Cortex of kidney (tissue), 1 donor: ENCODE measurements around the gene TMEM254.
"Not testable (repeated sequence)": the region's sequence is repeated elsewhere in the genome, so short reads cannot be mapped to it uniquely, and the experiment has no call there.

Experiments used
- DNase-seq: peaks from one replicate; lab custom pipeline; 2025; lab: John Stamatoyannopoulos, UW

The TMEM254 gene, protein sequence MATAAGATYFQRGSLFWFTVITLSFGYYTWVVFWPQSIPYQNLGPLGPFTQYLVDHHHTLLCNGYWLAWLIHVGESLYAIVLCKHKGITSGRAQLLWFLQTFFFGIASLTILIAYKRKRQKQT

DNA sequence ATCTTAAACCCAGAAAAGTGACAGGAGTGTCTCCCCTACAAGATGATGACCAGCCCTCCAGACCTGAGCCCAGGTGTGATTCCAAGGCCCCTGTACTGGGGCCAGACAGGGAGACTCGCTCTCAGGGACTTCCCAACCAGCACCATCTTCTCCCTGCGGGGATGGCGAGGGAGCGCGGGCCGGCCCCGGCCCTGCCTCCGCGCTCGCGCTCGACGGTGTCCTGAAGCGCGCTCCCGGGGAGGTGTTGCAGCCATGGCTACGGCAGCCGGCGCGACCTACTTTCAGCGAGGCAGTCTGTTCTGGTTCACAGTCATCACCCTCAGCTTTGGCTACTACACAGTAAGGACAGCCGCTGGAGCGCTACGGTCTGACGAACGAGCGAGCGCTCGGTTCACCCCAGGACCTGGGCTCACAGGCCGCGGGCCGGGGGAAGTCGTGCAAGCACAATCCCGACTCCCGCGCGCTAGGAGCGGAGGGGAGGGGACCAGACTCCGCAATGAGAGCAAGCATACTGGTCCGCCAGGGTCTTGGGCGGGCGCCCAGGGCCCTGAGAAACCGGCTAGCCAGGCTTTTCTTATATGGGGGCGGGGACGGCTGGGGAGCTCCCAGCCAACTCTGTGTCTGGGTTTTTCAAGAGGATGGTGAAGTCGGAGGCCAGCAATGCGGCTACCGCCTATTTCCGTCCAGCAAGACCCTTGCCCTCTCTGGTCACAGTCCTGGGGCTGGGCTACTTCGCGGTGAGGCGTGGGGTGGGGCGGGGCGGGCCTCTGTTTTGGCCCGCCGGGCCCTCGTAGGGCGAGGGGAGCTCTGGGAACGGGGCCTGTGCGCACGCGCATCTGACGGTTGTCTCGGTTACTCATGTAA lies at the start of gene TMEM254:
TSS of gene TMEM254 (plus strand) at position 218 of the 864 bp plus-strand sequence. CDS start at position 253, 35 bp downstream.
- DNase-seq, result peak; percentile 58

DNA sequence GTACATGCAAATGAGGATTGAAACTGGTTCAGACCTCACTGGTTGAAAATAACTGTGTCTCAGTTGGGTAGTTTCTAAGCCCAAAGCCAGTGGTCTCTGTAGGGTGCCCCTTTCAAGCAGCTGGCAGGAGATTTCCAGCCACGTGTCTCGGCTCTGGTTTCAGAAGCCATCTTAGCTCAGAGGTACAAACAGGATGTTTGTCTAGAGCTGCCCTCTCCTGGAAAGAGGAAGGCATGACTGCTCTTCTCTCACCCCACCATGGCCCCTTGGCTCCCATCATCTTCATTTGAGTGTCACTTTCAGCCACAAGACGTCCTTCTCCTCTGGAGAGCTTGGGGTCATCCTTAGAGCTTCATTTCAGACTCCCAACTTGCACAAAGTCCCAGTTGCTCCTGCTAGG lies 49.3 kb upstream of the TMEM254 start:
- not testable (repeated sequence) for DNase-seq

DNA sequence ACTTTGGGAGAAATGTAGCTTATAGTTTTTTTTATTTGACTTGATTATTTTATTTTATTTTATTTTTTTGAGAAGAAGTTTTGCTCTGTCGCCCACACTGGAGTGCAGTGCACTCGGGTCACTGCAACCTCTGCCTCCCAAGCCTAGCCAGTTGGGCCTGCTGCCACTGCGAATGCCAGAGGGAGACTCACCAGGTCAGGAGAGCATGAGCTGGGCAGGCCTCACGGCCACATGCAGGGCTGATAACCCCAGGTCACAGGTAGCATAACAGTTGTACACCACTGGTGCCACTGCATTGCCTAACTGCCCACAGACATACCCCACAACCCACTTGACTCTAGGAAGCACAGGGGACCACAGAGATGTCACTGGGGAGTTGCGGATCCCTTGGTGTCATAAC lies 48.6 kb upstream of the TMEM254 start:
- DNase-seq, result not testable (repeated sequence)

DNA sequence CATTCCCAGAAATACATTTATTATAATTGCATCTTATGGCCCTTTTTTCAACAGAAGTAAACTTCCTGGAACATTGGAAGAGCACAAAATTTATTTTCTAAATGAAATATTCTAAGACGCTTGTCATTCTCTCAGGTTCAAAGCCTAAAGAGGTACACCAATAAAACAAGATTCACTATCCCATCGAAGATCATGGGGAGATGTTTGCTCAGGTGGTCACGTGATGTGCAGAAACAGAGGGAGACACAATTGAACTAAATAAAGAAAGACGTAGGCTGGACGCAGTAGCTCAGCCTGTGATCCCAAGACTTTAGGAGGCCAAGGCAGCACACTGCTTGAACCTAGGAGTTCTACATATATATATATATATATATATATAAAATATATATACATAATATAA lies 46.0 kb upstream of the TMEM254 start:
- no peak for DNase-seq

DNA sequence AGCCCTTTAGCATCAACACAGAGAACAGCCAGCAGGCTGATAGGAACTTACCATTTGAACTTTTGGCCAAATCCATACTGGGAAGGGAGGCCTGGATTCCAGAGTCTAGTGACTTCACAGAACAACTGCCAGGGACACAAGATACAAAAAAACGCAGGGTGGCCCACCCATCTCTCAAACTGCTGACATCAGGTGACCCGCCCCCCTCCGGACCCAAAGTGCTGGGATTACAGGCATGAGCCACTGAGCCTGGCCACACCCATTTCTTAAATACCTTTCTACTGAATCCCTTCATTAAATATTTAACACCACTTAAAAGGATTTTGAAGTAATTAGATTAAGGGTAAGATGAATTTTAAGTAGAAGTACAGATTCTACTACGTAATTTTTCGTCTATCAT lies 43.7 kb upstream of the TMEM254 start:
- DNase-seq, result not testable (repeated sequence)

DNA sequence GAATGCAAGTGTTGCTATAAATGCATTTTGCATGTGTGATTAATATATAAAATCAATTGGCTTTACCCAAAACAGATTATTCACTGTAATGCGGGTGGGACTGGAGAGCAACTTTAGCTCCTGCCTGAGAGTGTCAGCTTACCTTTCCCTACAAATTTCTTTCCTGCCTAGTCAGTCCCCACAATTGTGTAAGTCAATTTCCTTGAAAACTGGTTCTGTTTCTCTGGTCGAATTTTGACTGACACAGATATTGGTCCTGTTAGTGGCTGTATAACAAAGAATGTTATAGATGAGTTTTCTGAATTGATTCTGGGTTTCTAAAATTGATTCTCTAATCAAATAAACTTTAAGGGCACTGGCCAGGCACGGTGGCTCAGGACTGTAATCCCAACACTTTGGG lies 43.0 kb upstream of the TMEM254 start:
- not testable (repeated sequence) for DNase-seq

DNA sequence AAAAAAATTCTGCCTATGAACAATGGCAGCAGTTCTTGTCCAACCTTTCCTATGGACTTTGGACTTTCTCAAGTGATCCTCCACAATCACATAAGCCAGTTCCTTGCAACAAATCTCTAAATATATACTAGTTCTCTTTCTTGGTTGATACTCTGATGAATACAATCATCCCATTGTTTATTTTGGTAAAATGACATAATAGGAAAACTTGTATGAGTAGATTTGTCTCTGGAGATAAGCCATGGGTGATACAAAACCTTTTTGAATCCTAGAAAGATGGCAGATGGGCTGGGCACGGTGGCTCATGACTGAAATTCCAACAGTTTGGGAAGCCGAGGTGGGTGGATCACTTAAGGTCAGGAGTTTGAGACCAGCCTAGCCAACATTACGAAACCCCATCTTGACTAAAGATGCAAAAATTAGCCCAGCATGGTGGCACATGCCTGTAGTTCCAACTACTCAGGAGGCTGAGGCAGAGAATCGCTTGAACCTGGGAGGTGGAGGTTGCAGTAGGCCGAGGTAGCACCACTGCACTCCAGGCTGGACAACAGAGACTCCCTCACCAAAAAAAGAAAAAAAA lies 41.5 kb upstream of the TMEM254 start:
- not testable (repeated sequence) for DNase-seq

DNA sequence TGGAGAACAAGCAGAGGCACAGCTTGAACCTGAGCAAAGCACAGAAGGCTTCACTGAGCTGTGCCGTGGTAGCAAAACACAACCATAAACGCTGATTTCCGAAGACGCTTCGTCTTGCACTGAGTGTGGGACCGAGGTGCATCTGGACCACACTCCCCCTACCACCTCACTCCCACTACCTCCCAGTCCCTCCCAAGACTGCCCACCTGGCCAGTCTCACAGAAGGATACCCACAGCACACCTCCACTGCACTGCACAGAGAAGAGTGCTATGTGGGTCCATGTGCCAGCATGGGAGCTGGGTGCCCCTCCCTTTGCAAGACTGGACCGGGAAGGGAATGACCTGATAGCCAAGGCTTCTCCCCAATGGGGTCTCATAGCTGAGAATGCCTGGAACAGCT lies 40.2 kb upstream of the TMEM254 start:
- not testable (repeated sequence) for DNase-seq

DNA sequence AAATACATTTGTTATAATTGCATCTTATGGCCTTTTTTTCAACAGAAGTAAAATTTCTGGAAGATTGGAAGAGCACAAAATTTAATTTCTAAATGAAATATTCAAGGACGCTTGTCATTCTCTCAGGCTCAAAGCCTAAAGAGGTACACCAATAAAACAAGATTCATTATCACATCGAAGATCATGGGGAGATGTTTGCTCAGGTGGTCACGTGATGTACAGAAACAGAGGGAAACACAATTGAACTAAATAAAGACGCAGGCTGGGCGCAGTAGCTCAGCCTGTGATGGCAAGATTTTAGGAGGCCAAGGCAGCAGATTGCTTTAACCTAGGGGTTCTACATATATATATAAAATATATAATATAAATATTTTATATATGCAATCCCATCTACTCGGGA lies 37.3 kb upstream of the TMEM254 start:
- no peak for DNase-seq

DNA sequence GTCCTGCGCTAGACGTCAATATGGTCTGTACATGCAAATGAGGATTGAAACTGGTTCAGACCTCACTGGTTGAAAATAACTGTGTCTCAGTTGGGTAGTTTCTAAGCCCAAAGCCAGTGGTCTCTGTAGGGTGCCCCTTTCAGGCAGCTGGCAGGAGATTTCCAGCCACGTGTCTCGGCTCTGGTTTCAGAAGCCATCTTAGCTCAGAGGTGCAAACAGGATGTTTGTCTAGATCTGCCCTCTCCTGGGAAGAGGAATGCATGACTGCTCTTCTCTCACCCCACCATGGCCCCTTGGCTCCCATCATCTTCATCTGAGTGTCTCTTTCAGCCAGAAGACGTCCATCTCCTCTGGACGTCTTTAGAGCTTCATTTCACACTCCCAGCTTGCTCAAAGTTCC lies 33.5 kb upstream of the TMEM254 start:
- DNase-seq, result not testable (repeated sequence)

DNA sequence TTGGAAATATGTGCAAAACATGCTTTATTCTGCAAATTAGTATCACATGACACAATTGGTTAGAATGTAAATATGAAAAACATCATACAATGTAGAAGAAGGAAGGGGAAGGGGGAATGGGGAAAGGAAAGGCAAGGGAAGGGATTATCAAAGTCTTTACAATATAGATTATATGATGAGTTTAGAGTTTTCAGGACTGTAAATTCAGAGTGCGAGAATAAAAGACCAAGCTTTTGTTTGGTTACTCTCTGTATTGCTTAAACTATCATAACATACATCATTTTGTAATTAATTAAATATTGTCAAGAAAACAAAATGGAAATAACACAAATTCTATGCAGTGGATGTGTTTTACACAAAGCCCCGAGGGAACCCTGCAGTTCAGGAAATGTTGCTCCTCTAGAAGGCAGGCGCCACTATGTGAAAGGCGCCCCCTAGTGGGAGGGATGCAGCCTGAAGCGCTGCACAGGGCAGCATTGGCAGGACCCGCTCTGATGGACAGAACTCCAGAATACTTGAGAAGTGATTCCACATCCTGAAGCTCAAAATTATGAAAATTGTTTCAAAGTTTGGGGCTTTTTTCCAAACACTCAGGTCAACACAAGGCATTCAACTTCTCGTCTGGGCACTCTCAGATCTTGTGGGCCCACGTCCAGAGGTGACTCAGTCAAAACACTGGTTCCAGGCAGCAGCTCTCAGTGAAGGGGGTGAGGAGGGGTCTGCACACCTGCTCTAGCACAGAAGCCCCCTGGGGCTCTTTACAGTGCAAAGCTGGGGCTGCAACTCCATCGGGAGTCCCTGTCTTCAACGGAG lies 31.6 kb upstream of the TMEM254 start:
- DNase-seq, result no peak

DNA sequence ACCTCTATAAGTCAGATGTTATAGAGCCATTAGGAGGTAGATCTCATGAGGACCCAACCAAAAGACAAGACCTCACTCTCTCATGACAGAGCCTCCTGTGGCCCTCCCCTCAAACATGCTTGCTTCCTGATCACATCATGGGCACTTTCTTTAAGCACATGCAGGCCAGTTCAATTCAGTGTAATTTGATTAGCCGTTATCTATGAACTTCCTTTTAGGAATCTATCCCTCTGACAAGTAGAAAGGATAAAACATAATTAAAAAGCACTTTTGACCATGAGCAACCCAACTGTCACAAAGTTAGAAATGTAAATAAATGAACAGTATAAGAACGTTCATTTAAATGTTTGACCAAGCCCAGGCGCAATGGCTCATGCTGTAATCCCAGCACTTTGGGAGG lies 27.7 kb upstream of the TMEM254 start:
- DNase-seq, result no peak

DNA sequence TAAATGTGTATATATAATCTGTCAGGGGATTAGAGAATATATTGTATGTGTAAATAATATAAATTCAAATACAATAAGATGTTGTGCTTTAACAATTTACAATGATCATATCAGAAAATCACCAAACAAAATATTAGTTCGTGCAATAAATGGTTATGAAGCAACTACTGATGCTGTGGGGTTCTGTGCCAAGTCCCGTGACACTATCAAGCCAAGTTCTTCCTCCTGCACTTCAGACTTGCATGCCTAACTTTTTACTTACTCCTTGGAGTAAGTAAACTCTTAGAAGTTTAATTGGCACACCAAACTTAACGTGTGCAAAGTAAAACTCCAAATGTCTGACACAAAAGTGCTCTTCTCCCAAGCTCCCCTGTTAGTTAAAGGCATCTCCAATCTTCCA lies 26.5 kb upstream of the TMEM254 start:
- DNase-seq, result no peak

DNA sequence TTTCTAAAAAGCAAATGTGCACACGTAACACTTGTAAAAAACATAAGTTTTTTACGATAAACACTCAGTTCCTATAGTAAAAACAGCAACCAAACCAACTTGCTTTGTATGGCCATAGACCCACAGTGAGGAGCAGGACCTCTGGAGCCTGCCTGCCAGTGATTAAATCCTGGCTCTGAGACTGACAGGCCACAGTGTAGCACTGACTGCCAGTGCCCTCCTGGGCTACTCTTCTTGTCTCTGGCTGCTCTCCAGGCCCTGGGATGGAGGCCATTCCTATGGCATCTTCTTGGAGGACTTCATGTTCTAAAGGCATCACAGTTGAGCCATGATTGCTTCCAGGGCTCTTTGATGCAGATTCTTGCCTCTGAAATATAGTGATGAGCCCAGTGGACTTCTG lies 22.7 kb upstream of the TMEM254 start:
- no peak for DNase-seq

DNA sequence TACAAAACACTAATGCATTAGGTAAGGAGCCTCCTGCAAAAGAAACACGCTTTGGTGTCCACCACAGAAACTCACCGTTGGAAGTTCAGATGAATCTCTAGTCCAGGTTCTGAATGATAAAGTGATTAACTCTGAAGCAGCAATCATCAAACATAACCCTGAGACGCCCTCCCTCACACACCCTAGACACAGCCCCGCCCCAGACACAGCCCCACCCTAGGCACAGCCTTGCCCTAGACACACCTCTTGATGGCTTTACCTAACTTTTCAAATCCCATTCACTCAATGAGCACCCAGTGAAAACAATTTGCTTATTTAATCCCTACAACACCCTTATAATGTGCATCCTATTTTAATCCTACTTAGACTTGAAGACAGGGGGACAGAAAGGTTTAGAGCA lies 21.3 kb upstream of the TMEM254 start:
- DNase-seq, result no peak

DNA sequence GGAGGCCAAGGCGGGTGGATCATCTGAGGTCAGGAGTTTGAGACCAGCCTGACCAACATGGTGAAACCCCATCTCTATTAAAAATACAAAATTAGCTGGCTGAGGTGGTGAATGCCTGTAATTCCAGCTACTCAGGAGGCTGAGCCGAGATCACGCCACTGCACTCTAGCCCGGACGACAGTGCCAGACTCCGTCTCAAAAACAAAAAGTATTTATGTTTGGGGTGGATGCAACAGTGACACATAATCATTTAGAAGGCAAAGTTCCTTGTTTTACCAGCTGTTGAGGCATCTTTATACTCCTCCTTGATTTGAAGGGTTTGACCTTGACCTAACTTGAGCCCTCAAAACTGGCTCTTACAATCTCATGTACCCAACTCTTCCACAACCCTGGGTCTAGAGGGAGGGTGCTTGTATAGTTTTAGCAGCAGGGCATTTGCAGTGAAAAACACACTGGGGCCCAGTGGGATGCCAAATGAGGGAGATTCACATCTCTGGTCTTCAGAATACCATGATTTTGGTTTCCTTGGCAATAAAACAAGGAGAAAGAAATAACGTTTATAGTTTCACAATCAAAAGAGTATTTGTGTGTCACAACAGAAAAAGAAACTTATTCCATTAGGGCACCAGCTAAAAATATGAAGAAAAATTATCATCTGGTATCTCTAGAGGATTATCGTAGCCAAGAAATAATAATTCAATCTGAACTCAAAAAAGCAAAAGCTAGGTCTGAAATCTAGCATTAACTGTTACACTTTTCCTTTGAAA lies 14.2 kb upstream of the TMEM254 start:
- no peak for DNase-seq

DNA sequence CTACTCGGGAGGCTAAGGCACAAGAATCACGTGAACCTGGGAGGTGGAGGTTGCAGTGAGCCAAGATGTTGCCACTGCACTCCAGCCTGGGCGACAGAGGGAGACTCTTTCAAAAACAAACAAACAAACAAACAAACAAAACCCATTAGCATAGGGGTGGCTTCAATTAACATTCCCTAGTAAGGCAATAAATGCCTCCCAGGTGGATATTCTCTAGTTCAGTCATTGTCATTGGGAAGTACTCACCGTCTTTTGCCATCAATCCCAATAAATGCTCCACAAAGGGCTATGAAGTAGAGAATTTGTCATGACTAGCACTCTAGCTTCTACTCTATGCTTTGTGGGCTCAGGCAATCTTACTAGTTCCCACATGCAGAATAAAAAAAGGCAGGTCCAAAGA lies 11.7 kb upstream of the TMEM254 start:
- DNase-seq, result no peak

DNA sequence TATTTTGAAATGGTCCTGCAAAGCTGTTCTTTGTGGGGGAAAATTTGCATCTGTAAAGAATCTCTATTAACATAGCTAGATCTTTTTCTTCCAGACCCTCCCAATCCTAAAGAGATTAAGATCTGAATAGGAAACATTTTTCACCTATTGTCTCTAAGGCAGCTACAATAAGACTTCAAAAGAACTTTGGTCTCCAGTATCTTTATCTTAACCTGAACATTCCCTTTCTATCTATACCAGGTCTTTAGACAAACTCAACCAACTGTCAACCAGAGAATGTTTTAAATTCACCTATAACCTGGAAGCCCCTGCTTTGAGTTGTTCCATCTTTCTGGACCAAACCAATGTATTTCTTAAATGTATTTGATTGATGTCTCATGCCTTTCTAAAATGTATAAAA lies 10.6 kb upstream of the TMEM254 start:
- DNase-seq, result not testable (repeated sequence)

DNA sequence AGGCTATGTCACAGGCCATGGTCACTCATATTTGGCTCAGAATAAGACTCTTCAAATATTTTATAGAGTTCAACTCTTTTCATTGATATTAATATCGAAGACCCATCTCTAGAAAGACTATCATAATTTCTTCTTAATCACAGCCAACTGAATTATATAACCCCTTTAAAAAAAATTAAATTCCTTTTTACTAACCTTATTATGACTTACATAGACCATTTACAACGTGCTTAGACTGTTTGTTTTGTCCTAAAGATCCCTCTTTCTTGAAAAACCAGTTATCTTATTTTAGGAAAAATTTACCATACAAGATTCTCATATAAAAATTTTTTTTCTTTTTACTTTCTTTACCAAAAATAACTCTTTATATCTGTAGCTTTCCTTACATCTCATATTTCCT lies 10.2 kb upstream of the TMEM254 start:
- DNase-seq, result no peak

DNA sequence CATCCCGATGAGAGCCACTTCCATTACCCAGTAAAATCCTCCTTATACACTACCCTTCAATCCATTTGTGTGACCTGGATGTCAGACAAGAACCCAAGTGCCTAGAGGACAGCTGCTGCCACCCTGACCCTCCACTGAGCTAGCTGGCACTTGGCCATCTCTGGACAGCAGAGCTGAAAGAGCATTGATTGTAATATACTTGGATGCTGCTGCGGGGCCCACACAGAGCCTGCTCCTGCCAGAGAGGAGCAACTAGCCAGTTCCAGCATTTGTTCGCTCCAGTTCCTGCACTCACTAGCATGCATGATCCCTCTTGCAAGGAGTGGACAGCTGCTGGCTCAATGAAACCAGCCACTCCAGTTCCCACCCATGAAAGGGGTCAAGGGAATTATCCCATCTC lies 8.4 kb upstream of the TMEM254 start:
- no peak for DNase-seq

DNA sequence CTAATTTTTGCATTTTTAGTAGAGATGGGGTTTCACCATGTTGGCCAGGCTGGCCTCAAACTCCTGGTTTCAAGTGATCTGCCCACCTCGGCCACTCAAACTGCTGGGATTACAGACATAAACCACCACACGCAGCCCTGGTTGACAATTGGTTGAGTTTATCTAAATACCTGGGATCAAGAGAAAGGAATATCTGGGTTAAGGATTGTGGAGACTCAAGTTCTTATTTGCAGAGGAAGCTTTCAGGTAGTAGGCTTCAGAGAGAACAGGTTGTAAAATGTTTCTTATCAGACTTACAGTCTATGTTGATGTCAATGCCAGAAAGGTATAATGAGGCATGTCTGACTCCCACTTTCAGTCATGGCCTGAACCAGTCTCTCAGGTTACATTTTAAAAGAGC lies 5.9 kb upstream of the TMEM254 start:
- DNase-seq, result no peak

DNA sequence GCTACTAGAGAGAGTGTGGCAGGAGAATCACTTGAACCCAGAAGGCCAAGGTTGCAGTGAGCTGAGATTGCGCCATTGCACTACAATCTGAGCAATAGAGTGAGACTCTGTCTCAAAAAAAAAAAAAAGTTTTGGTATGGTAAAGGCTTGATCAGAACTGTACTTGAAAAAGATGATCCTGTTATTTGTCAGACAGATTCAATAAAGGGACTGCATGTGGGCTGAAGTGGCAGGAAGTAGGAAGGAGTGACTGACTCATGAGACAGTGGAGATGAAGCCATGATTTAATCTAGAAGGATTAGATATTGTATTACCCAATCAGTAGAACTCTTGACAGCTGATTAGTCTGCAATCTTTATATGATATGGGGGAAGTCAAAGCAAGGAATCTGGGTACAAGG lies 2.7 kb upstream of the TMEM254 start:
- DNase-seq, result no peak
